GM19463 (cell line): Measurements from ENCODE around the gene DIAPH3.

ENCODE experiments used
- ATAC-seq: cut with Tn5 transposase; IDR thresholded peaks from one replicate; pipeline ENCODE4 v1.9.1; 2021; ENCODE audit warnings: mild to moderate bottlenecking, moderate library complexity; ENCODE audit not compliant: unreplicated experiment

Gene DIAPH3

DNA sequence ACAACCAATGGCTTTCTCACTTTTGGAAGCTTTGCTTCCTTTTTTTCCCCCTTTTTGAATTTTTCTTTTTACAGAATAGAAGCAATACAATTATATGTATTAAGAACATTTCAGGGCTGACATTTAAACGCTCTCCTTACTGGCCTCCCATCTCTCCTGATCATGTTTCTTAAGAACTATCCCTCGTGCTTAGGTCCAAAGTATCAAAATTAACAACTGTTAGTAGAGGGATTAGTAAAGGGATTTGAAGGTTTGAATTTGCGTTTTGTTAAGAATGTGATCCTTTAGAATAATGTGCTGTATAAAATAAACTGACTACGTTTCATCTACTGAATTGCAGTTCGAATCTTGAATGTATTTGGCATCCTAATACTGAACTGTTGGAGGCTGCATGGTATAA lies 424.8 kb downstream of the DIAPH3 start:
- ATAC-seq, result no peak

DNA sequence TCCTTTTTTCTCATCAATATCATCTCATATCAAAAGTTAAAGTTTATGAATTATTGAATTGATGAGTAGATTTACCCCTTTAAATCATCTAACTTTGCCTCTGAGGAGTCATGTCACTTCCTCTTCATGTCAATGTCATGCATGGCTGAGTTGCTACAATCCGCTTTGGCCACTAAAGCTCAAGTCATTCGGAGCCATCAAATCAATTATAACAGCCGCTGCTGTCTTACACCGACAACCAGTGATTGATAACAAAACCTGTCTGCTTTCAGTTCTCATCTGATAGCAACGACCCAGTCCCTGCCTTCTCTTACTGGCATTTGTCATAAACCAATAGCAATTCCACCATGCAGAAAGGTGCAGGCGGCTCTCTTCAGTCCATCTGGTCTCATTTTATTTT lies 429.3 kb downstream of the DIAPH3 start:
- ATAC-seq, result peak; percentile 100

GRCh38 chr13:59733744-59734143 lies 430.0 kb downstream of the DIAPH3 start:
- no peak for ATAC-seq

DNA sequence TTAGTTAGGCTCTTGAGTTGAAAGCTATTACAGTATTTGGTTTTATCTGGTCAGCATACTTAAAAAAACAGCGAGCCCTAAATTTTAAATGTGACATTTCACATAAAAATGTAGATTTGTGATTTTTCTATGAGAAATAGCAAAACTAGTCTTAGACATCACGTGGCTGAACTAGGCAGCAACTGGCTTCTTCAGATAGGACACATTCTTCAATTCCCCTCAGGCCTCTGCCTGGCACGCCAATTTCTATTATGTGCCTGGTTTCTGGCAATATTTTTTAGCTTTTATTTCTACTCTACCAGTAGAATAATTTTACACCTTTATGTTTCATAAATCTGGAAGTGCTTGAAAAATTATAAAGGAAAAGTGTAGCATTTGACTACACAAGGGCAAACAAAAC lies 433.7 kb downstream of the DIAPH3 start:
- no peak for ATAC-seq

DNA sequence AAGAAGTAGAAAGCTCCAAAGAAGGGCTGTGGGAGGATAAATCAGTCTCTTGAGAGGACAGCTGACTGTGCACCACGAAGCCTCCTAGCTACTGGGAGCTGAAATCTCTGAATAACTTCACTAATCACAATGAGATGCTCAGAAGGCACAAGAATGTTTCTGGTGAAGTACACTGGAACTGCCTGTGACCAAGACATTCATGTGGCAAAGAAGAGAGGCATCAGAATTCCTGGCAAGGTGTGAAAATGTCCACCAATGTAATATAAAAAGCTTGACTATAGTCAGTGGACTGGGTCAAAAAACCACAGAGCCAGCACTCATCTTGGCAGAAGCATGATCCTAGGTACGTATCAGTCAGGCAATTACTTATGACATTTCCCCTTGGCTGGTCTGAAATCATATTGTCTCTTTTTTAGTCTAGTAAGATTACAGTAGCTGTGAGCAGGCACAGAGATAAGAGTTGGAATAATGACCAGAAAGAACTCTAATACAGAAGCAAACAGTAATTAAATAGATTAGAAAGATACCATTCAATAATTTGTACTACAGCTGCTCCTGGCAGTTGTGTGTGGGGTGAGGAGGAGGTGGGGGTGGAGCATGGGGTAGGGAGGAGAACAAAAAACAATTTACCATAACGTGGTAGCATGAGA lies 434.7 kb downstream of the DIAPH3 start:
- ATAC-seq, result no peak

GRCh38 chr13:59721926-59722910 lies 441.5 kb downstream of the DIAPH3 start:
- ATAC-seq, result no peak

- no peak for ATAC-seq
Measured at GRCh38 chr13:59715611-59716010, 448.1 kb downstream of the DIAPH3 start.

DNA sequence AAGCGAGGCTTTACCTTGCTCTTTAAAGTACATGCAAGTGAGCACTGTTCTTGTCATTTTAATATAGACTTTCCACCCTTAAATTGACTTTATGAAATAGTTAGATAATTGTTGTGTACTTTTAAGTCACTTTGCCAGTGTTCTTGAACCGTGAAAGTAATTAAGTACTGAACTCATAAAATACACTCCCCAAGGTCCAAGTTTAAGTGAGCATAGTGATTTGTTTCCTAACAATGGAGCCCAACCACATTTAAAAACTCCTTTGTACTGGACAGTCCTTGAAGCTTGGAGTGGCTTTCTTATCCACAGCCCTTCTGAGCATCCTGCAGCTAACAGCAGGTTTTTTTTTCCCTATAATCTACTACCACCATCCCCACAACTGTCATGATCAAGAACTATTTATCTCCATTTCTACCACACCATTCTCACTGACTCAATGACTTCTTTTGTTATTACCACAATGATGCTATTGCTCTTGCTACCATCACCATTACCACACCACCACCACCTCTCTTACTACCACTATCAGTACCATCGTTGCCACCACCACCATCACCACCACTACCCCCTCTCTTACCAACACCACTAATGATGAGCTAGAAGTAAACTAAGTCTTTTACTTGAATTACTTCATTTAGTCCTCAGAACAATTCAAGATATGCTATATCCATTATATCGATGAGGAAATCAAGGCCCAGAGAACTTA lies 452.6 kb downstream of the DIAPH3 start:
- ATAC-seq, result no peak

GRCh38 chr13:59710416-59710815 lies 453.3 kb downstream of the DIAPH3 start:
- ATAC-seq, result no peak

DNA sequence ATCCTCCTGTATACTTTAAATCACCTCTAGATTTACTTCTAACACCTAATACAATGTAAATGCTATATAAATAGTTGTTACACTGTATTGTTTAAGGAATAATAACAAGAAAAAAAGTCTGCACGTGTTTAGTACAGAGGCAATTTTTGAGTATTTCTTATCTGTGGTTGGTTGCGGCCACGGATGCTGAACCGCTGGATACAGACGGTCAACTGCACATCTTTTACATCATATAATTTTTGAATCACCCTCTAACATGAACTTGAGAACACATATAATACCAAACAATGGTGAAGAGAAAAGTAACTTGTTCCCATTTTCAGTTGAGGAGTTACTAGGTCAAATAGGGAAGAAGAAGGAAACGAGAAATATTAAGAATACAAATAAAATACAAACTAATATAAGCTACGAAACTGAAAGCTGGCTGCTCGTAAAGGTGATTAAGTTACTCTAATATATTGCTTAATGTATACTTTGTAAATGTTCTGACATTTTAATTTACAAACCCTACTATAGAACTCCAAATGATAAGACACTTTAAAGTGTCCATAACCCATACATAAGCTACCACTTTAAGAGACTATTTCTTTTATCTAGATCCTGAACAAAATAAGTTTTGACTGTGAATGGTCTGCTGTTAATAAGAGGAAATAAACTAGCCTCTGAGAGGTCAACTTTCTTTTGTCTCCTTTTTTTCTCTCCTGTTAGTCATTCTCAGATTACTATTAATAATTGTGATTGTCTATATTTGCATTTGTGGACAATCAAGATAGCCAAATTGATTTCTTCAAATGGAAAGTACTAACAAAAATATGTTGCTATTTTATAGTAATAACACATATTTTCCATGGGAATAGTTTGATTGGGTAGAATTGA lies 457.4 kb downstream of the DIAPH3 start:
- ATAC-seq, result peak; percentile 46

DNA sequence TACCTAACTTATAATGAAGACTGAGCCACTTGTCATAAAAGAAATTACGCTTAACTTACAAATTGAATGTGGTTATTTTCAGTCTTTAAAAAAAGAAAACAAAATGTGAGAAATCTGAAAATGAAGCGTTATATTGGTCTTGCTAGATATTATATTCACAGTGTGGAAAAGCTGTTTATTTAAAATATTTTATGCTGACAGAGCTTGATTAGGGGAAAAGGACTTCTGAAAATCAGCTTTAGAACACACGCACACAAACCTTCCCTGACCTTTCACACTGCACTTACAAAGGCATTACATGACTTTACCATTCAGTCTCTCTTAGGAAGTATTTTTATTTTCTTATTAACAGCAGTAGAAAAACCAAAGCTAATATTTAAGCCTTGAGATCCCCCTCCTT lies 461.5 kb downstream of the DIAPH3 start:
- no peak for ATAC-seq

GRCh38 chr13:59701261-59701660 lies 462.5 kb downstream of the DIAPH3 start:
- ATAC-seq, result no peak

DNA sequence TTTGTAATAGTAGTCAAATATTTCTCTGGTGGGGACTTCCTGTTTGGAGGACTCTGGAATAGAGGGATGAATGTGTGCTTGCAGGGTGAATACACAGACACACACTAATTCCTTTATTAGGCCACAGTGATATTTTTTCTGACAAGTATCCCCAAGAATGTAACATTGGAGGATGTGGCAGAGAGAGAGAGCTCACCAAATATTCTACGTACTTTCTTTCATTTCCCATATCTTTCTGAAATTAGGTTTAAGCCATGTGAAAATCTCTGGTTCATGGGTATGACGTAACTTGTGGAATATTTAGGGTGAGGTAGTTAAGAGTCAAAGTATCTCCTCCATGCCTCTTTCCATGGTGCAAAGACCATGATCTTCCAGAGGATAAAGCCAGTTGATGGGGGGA lies 463.4 kb downstream of the DIAPH3 start:
- ATAC-seq, result no peak

DNA sequence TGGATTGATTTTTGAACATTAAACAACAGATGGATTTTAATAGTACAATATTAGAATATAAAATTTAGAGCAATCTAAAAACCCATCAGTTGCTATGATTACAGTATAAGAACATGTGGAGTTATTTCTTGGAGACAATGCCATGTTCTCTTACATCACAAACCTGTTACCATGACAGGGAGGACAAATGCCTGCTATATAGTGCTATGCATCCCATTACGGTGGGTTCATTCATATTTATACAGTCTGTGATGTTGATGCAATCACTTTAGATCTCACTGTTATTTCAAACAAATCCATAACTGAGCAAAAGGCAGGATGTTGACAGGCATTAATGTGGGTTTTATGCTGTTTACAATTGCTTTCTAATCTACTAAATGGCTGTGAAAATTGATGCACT lies 467.5 kb downstream of the DIAPH3 start:
- no peak for ATAC-seq

GRCh38 chr13:59691501-59692066 lies 472.1 kb downstream of the DIAPH3 start:
- no peak for ATAC-seq

DNA sequence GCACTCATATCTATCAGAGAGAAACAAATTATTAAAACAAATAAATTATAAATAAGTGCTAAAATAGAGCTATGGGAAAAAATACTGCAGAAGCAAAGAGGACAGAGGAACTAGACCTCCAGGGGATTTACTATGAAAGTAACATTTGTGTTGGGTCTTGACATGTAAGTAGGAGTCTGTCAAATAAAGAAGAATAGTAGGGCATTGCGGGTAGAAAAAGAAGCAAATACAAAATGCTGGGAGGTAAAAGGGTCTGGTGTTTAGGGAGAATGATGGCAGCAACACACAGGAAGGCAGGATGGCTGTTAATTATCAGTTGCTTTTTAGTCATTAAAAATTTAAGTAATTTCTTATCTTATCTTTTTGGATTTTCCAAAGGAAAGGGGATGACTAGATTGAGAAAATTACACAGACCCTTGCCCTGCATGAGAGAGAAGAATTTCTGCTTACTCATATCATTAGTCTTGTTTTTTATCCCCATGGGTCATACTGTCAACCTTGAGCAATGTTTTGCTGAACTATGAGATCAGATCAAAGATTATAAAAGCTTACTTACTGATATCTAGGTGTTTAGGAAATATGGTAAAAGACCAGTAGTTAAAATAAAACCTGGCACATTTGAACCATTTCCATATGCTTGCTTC lies 472.7 kb downstream of the DIAPH3 start:
- no peak for ATAC-seq

GRCh38 chr13:59689057-59689456 lies 474.7 kb downstream of the DIAPH3 start:
- ATAC-seq, result no peak

DNA sequence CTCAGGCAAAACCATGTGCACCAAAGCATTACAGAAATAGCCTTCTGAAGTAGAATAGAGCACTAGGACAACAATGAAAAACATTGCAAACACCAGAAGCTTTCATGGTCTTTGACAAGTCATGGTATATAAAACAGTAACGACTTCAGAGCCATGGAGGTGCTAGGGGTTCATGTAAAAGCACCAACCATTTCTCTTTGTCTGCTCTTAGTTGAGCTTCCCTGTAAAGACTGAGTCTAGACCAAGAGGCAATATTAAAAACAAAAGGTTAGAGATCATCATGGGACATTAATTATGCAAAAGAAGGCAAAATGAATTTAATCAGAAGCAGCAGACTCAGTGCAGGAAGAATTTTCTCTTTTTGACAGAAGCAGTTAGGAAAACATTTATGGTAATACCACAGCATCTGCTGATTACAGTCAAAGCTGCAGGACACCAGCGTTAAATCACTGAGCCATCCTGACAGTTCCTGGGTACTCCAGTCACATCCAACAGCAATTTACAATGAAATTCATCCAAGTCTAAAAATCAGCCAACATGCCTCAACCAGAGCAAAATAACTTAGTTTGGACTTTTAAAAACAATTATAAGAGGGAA lies 476.8 kb downstream of the DIAPH3 start:
- no peak for ATAC-seq

GRCh38 chr13:59684105-59684504 lies 479.6 kb downstream of the DIAPH3 start:
- ATAC-seq, result no peak
